Measurements from ENCODE around the gene CLDN14. TPM values are rescaled to one million over a fixed set of nuclear protein-coding genes. Genes with fewer than 3 reads are reported as not detected.

The CLDN14 gene
- total RNA-seq, 2 experiments from 2014 or later, result not detected

DNA sequence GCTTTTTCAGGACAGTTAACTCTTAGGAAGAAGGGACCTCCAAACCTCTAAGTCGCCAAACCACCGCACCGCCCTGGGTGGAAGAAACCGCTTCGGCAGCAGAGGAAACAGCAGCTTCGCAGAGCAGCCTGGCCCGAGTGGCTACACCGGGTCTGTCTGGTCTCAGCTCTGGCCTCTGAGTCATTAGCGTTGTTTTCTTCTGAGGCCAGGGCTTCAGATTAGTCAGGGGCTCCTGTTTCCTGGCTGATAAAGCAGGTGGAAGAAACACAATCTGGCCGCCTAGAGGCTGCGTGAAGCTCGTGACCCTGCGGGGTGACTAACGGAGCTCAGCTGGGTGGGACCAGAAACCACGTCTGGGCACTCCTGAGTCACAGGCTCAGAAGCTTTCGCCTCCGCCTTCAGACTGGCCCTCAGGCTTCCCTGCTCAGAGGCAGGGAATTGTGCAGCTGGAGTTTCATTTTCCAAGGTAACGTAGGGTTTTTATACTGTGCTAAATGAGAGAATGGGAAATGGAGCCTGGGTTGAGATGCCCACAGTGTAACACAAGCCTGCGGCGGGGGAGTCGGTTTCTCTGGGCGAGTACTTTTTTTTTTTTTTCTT, 49.9 kb downstream of the CLDN14 start:
- Histone ChIP-seq H2AFZ (ENCODE audit: low read length) (no peak overlapping the region), H3K36me3 (ENCODE audit: insufficient read depth, low read length) (no peaks in the 10 kb centered on the region), H4K20me1 (ENCODE audit: insufficient read depth, low read length) (no peaks in the 10 kb centered on the region), H3K9me3 (ENCODE audit: low read length) (no peaks in the 10 kb centered on the region), H3K27ac (ENCODE audit: low read depth, low read length, poor library complexity, severe bottlenecking) (no peak overlapping the region), H3K4me2 (ENCODE audit: low read length) (no peak overlapping the region), H3K9me2 (ENCODE audit: insufficient read depth, low read length) (no peaks in the 10 kb centered on the region), H3K4me1 (ENCODE audit: insufficient read depth, low read length, poor library complexity, severe bottlenecking) (no peaks in the 10 kb centered on the region), H3K4me3 (ENCODE audit: low read depth, low read length, poor library complexity, severe bottlenecking) (no peak overlapping the region), H3K79me2 (ENCODE audit: insufficient read depth, low read depth, low read length) (no peaks in the 10 kb centered on the region)
- TF ChIP-seq, protein P1, sequence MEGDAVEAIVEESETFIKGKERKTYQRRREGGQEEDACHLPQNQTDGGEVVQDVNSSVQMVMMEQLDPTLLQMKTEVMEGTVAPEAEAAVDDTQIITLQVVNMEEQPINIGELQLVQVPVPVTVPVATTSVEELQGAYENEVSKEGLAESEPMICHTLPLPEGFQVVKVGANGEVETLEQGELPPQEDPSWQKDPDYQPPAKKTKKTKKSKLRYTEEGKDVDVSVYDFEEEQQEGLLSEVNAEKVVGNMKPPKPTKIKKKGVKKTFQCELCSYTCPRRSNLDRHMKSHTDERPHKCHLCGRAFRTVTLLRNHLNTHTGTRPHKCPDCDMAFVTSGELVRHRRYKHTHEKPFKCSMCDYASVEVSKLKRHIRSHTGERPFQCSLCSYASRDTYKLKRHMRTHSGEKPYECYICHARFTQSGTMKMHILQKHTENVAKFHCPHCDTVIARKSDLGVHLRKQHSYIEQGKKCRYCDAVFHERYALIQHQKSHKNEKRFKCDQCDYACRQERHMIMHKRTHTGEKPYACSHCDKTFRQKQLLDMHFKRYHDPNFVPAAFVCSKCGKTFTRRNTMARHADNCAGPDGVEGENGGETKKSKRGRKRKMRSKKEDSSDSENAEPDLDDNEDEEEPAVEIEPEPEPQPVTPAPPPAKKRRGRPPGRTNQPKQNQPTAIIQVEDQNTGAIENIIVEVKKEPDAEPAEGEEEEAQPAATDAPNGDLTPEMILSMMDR (conservative IDR thresholded peaks at IDR 0.05; ENCODE audit: low read length), result no peak
- TF ChIP-seq EZH2phosphoT487 (IDR thresholded peaks at IDR 0.05; ENCODE audit: borderline replicate concordance, low read depth, low read length), result no peak
- no peak for DNase-seq (ENCODE audit: low spot score)
- intact Hi-C loops (cut with micrococcal nuclease; ENCODE audit: unreplicated experiment), result no loop called here
- ChIA-PET POLR2A (interaction anchor here (0.6 to 1.0 kb wide), 3 partner anchors 10 to 480 kb away, joined by 3 read pairs; no protein-coding TSS in a partner anchor), CTCF (ENCODE audit: unreplicated experiment) (interaction anchor here (0.5 to 0.6 kb wide), 2 partner anchors 9 to 35 kb away, joined by 3 read pairs; no protein-coding TSS in a partner anchor)
- BruUV-seq (replicated peaks), result no TSS peak

DNA sequence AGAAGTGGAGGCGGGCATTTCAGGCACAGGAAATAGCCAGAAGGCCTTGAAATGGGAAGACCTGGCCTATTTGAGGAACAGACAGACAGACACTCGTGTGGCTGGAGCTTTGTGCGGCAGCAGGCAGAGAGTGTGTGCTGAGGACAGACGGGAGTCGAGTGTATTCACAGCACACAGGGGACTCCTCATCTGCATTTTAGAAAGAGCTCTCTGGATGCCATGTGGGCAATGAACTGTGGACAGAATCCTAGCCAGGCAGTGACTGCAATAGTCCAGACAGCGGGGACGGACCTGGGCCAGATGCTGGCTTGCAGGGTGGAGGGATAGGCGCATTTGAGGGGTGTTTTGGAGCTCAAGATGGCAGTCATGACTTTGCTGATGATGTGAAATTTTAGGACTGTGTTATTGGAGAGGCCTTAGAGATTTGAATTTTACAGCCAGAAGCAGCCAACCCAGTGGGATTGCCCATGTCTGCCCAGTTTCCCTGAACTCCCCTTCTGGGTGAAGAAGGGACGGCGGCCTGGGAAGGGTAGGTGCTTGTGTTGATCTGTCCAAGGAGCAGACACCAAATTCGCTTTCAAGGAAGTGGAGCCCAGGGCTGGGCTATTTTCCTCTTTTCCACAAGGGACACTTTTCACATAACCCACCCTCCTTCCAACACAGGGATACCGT, 51.0 kb downstream of the CLDN14 start:
- CTCF ChIA-PET (ENCODE audit: unreplicated experiment), result interaction anchor here (0.5 to 0.6 kb wide), 2 partner anchors 36 to 345 kb away, joined by 3 to 6 read pairs; no protein-coding TSS in a partner anchor
- Histone ChIP-seq H4K20me1 (ENCODE audit: insufficient read depth, low read length) (no peaks in the 10 kb centered on the region), H2AFZ (ENCODE audit: low read length) (no peak overlapping the region), H3K9me2 (ENCODE audit: insufficient read depth, low read length) (no peaks in the 10 kb centered on the region), H3K4me3 (ENCODE audit: low read depth, low read length, poor library complexity, severe bottlenecking) (no peak overlapping the region), H3K4me2 (ENCODE audit: low read length) (no peak overlapping the region), H3K79me2 (ENCODE audit: insufficient read depth, low read depth, low read length) (no peaks in the 10 kb centered on the region), H3K36me3 (ENCODE audit: insufficient read depth, low read length) (no peaks in the 10 kb centered on the region), H3K27ac (ENCODE audit: low read depth, low read length, poor library complexity, severe bottlenecking) (no peak overlapping the region), H3K9me3 (ENCODE audit: low read length) (no peaks in the 10 kb centered on the region), H3K4me1 (ENCODE audit: insufficient read depth, low read length, poor library complexity, severe bottlenecking) (no peaks in the 10 kb centered on the region)
- intact Hi-C loops (cut with micrococcal nuclease; ENCODE audit: unreplicated experiment), result no loop called here
- POLR2A ChIA-PET, result interaction anchor here (1.0 kb wide), 1 partner anchor 47 kb away, joined by 3 read pairs; no protein-coding TSS in a partner anchor
- DNase-seq (ENCODE audit: low spot score), result no peak
- no TSS peak for BruUV-seq (replicated peaks)
- TF ChIP-seq EZH2phosphoT487 (IDR thresholded peaks at IDR 0.05; ENCODE audit: borderline replicate concordance, low read depth, low read length), result no peak
- TF ChIP-seq, protein P1 (conservative IDR thresholded peaks at IDR 0.05; ENCODE audit: low read length), result no peak

DNA sequence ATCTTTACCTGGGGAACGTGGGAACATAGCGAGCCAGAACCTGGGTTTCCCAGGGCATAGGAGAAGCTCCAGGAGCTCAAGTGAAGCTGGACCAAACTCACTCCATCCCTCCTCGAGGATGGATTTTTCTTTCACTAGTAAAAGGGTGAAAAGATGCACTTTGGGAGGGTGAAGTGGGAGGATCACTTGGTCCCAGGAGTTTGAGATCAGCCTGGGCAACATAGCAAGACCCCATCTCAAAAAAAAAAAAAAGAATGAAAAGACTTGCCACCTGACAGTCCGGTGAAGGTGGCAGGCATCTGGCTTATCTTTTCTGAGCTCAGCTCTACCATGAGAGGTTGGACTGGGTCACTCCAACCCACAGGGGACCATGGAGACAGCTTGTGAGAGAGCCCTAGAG, 52.4 kb downstream of the CLDN14 start:
- DNase-seq (ENCODE audit: low spot score), result no peak
- Histone ChIP-seq H4K20me1 (ENCODE audit: insufficient read depth, low read length) (no peaks in the 10 kb centered on the region), H3K27ac (ENCODE audit: low read depth, low read length, poor library complexity, severe bottlenecking) (no peak overlapping the region), H3K4me3 (ENCODE audit: low read depth, low read length, poor library complexity, severe bottlenecking) (no peak overlapping the region), H3K9me2 (ENCODE audit: insufficient read depth, low read length) (no peaks in the 10 kb centered on the region), H2AFZ (ENCODE audit: low read length) (no peak overlapping the region), H3K4me1 (ENCODE audit: insufficient read depth, low read length, poor library complexity, severe bottlenecking) (no peaks in the 10 kb centered on the region), H3K9me3 (ENCODE audit: low read length) (no peaks in the 10 kb centered on the region), H3K4me2 (ENCODE audit: low read length) (no peak overlapping the region), H3K36me3 (ENCODE audit: insufficient read depth, low read length) (no peaks in the 10 kb centered on the region), H3K79me2 (ENCODE audit: insufficient read depth, low read depth, low read length) (no peaks in the 10 kb centered on the region)
- TF ChIP-seq, protein P1 (conservative IDR thresholded peaks at IDR 0.05; ENCODE audit: low read length), result no peak
- TF ChIP-seq EZH2phosphoT487 (IDR thresholded peaks at IDR 0.05; ENCODE audit: borderline replicate concordance, low read depth, low read length), result no peak
- no TSS peak for BruUV-seq (replicated peaks)
- ChIA-PET CTCF (ENCODE audit: unreplicated experiment) (no interaction called here), POLR2A (interaction anchor here (0.5 kb wide), 1 partner anchor 11 kb away, joined by 4 read pairs; no protein-coding TSS in a partner anchor)
- intact Hi-C loops (cut with micrococcal nuclease; ENCODE audit: unreplicated experiment), result no loop called here
